K562 (cell line): Measurements from ENCODE around the gene MYCBP2. TPM values are rescaled to one million over a fixed set of nuclear protein-coding genes. Genes with fewer than 3 reads are reported as not detected.

Source experiments
- BRF2 ChIP-seq: IDR thresholded peaks from 3 replicates; pipeline ENCODE4 v1.6.1; 2011; ENCODE audit warnings: borderline replicate concordance, mild to moderate bottlenecking; ENCODE audit not compliant: insufficient read length, insufficient read depth
- CBFA2T2 ChIP-seq: fragments of 450-650 bp; conservative IDR thresholded peaks from 2 replicates; pipeline ENCODE4 v1.6.1; 2017; ENCODE audit warnings: mild to moderate bottlenecking
- COPS2 ChIP-seq: fragments of 450-650 bp; conservative IDR thresholded peaks from 2 replicates; pipeline ENCODE4 v1.6.1; 2016; ENCODE audit warnings: mild to moderate bottlenecking, moderate library complexity
- CREBBP ChIP-seq: IDR thresholded peaks from one replicate; pipeline ENCODE4 v1.6.1; 2012; ENCODE audit warnings: low read depth, mild to moderate bottlenecking, control low read depth, inconsistent platforms, low read length
- HNRNPK ChIP-seq: fragments of 200-400 bp; formaldehyde crosslinking; IDR thresholded peaks from one replicate; pipeline ENCODE4 v1.6.1; 2018; ENCODE audit warnings: mild to moderate bottlenecking, low read depth, low read length; ENCODE audit not compliant: poor library complexity, severe bottlenecking
- KLF10 ChIP-seq: fragments of 250-450 bp; sonication (Bioruptor Pico); IDR thresholded peaks from 2 replicates; pipeline ENCODE4 v1.6.1; 2021; ENCODE audit warnings: matching md5 sums
- NR2C1 ChIP-seq, 2 experiments: fragments of 450-650 bp; IDR thresholded peaks; 2 replicates each; pipeline ENCODE4 v1.6.1; 2017; ENCODE audit warnings: mild to moderate bottlenecking in 2 of 2, antibody characterized with exemption in 1 of 2, inconsistent platforms in 1 of 2, missing compliant biosample characterization in 1 of 2, missing genetic modification characterization in 1 of 2
- PBX2 ChIP-seq, 2 experiments: IDR thresholded peaks in 1 of 2; conservative IDR thresholded peaks in 1 of 2; 2 replicates each; pipeline ENCODE4 v1.6.1; 2016; ENCODE audit warnings: low read depth in 2 of 2, mild to moderate bottlenecking in 1 of 2, missing compliant biosample characterization in 1 of 2, missing genetic modification characterization in 1 of 2, moderate library complexity in 1 of 2
- SMARCB1 ChIP-seq: IDR thresholded peaks from 2 replicates; pipeline ENCODE4 v1.6.1; 2011; ENCODE audit warnings: improper control_type of control experiment, low read depth; ENCODE audit not compliant: insufficient read length
- TRIM28 ChIP-seq: fragments of 450-650 bp; IDR thresholded peaks from 2 replicates; pipeline ENCODE4 v1.6.1; 2017
- UBTF ChIP-seq, 2 experiments: IDR thresholded peaks; 2 replicates each; pipeline ENCODE4 v1.6.1; 2012; ENCODE audit warnings: improper control_type of control experiment in 2 of 2, low read depth in 2 of 2, low read length in 2 of 2, borderline replicate concordance in 1 of 2
- ZHX1 ChIP-seq: fragments of 150-350 bp; conservative IDR thresholded peaks from 2 replicates; pipeline ENCODE4 v1.6.1; 2014; ENCODE audit warnings: low read length
- ZNF280A ChIP-seq: fragments of 450-650 bp; IDR thresholded peaks from 2 replicates; pipeline ENCODE4 v1.6.1; 2018; ENCODE audit warnings: mild to moderate bottlenecking, low read depth; ENCODE audit not compliant: partially characterized antibody
- ZNF551 ChIP-seq: fragments of 250-450 bp; sonication (Bioruptor Pico); IDR thresholded peaks from 2 replicates; pipeline ENCODE4 v1.5.0; 2021; ENCODE audit warnings: mild to moderate bottlenecking, moderate library complexity
- ZNF695 ChIP-seq: fragments of 450-650 bp; formaldehyde crosslinking; IDR thresholded peaks from 2 replicates; pipeline ENCODE4 v1.4.0; 2020; ENCODE audit warnings: mild to moderate bottlenecking, moderate library complexity
- polyA plus RNA-seq, 8 experiments: library from polyadenylated mRNA; depleted of rRNA in 4 of 8; stranded (reverse) in 5 of 8; unstranded in 3 of 8; fragments of >200 nt; fragmentation: Nextera tagmentation in 2 of 8; fragmentation: Illumina TruSeq in 1 of 8; extraction: Ambion mirVana in 2 of 8; extraction: Trizol in 1 of 8; gene quantifications; 2 replicates each; pipeline versions ENCODE4 v1.2.1 to v1.2.3, GENCODE V29; 2011 to 2014; ENCODE audit warnings: inconsistent platforms in 1 of 8, missing spikeins in 1 of 8
- total RNA-seq, 7 experiments: library from RNA; depleted of rRNA in 6 of 7; stranded (reverse); fragments of >200 nt in 6 of 7; fragmentation: Illumina TruSeq in 2 of 7; extraction: Trizol in 2 of 7; gene quantifications; 2 replicates each; pipeline versions ENCODE4 v1.2.1 to v1.2.3, GENCODE V29; 2011 to 2021; ENCODE audit warnings: low replicate concordance in 1 of 7

The MYCBP2 gene
- total and polyA plus RNA-seq, 9 of the 15 experiments (the other 6 are each of a cell fraction or from before 2014, with no cell fraction given), result 13.2 to 47.2 (median 28.9) TPM

GRCh38 chr13:77026861-77027621, 299.9 kb downstream of the MYCBP2 start, which contains the start of gene FBXL3 (continued):
- TF ChIP-seq UBTF (IDR thresholded peaks at IDR 0.05; ENCODE audit: borderline replicate concordance in 1 of 2, low read depth in 2 of 2, low read length in 2 of 2) (peak in 1 of 2 experiments; percentile 24; a peak in 1 of 4 replicates), ZHX1 (no peak), SMARCB1 (no peak), ZNF551 (no peak), KLF10 (CRISPR knock-in tag) (no peak), CREBBP (no peak), ZNF280A (no peak), ZNF695 (CRISPR knock-in tag) (no peak), NR2C1 (IDR thresholded peaks at IDR 0.05) (no peak), NR2C1 (tag; IDR thresholded peaks at IDR 0.05) (no peak), PBX2 (CRISPR knock-in tag; IDR thresholded peaks at IDR 0.05; ENCODE audit: low read depth) (no peak), PBX2 (tag; conservative IDR thresholded peaks at IDR 0.05; ENCODE audit: low read depth) (no peak), COPS2 (no peak), CBFA2T2 (no peak), TRIM28 (no peak), HNRNPK (peak; percentile 9), BRF2 (no peak)
